K562 (cell line): ENCODE measurements around the gene HKDC1. TPM values are rescaled to one million over a fixed set of nuclear protein-coding genes. Genes with fewer than 3 reads are reported as not detected.

Experiments used
- ATAC-seq: fragments of 200-7000 bp; cut with Tn5 transposase; 3 replicates; pipeline ENCODE4 v1.9.1; 2020; ENCODE audit warnings: moderate library complexity
- BruUV-seq: library from RNA; stranded (reverse); fragments of 400-500 nt; replicated peaks from 2 replicates; lab custom pipeline; 2021; lab: Mats Ljungman, UMichigan
- CTCF ChIA-PET: fragments of 300-600 bp; formaldehyde crosslinking; extraction: SDS; loops from one replicate; lab custom pipeline; 2021; ENCODE audit warnings: low intra/inter-chr PET ratio; lab: Yijun Ruan, JAX
- POLR2A ChIA-PET: fragments of 300-600, 350-650 bp; sonication (Branson Sonifier 250); formaldehyde crosslinking; extraction: SDS; loops from one replicate; lab custom pipeline; 2021; ENCODE audit warnings: antibody characterized with exemption, inconsistent platforms; lab: Yijun Ruan, JAX
- DNase-seq, 4 experiments: peaks; one replicate each; pipeline versions ENCODE4 v3.0.0 to v3.0.0-alpha.2; 2011 to 2018; ENCODE audit warnings: low spot score in 3 of 4, mixed read lengths in 3 of 4; ENCODE audit errors: extremely low read depth in 1 of 4
- FAIRE-seq: peaks from 2 replicates; lab custom pipeline; 2011; peaks lifted over from hg19 to GRCh38; lab: Jason Lieb, UNC
- H2AFZ ChIP-seq: 2 replicates; pipeline ENCODE4 v1.6.0; 2011; ENCODE audit warnings: low read depth, low read length, control low read depth, inconsistent platforms
- H3K27ac ChIP-seq: fragments of 200-600 bp; 3 replicates; pipeline ENCODE4 v1.8.0; 2011; ENCODE audit warnings: low read depth, mild to moderate bottlenecking, control low read depth, inconsistent platforms, low read length, moderate library complexity, mixed read lengths; ENCODE audit errors: extremely low read depth
- H3K27me3 ChIP-seq, 2 experiments: fragments of 300-600 bp in 1 of 2; 2 replicates in 1 of 2; 3 replicates in 1 of 2; pipeline versions ENCODE4 v1.6.0 to v1.8.0; 2011; ENCODE audit warnings: inconsistent platforms in 2 of 2, low read length in 2 of 2, mild to moderate bottlenecking in 1 of 2, mixed read lengths in 1 of 2, moderate library complexity in 1 of 2; ENCODE audit not compliant: control insufficient read depth in 2 of 2, insufficient read depth in 2 of 2
- H3K36me3 ChIP-seq: fragments of 300-600 bp; 3 replicates; pipeline ENCODE4 v1.8.0; 2011; ENCODE audit warnings: mild to moderate bottlenecking, low read length, inconsistent platforms; ENCODE audit not compliant: control insufficient read depth, insufficient read depth
- H3K4me1 ChIP-seq, 2 experiments: fragments of 200-600 bp in 1 of 2; replicated peaks in 1 of 2; 2 replicates in 1 of 2; 3 replicates in 1 of 2; pipeline versions ENCODE4 v1.5.1 to v1.8.0; 2011; ENCODE audit warnings: inconsistent platforms in 2 of 2, low read length in 2 of 2, mild to moderate bottlenecking in 1 of 2, mixed read lengths in 1 of 2, moderate library complexity in 1 of 2; ENCODE audit not compliant: control insufficient read depth in 2 of 2, insufficient read depth in 2 of 2
- H3K4me2 ChIP-seq: 2 replicates; pipeline ENCODE4 v1.6.1; 2011; ENCODE audit warnings: low read length, control low read depth, inconsistent platforms, mixed read lengths; ENCODE audit not compliant: insufficient read depth
- H3K4me3 ChIP-seq: fragments of 200-600 bp; sonication (generic), shearing (Covaris generic); 2 replicates; pipeline ENCODE4 v1.5.1; 2016; ENCODE audit warnings: control low read depth, inconsistent platforms
- H3K79me2 ChIP-seq: fragments of 200-600 bp; 3 replicates; pipeline ENCODE4 v1.8.0; 2011; ENCODE audit warnings: low read length, inconsistent platforms; ENCODE audit not compliant: control insufficient read depth, insufficient read depth
- H3K9ac ChIP-seq, 2 experiments: 2 replicates each; pipeline versions ENCODE4 v1.6.0 to v1.6.1; 2011; ENCODE audit warnings: low read depth in 2 of 2, low read length in 2 of 2, control low read depth in 1 of 2, inconsistent platforms in 1 of 2, mild to moderate bottlenecking in 1 of 2, mixed read lengths in 1 of 2; ENCODE audit not compliant: insufficient read depth in 1 of 2
- H3K9me1 ChIP-seq: one replicate; pipeline ENCODE4 v1.6.0; 2011; ENCODE audit warnings: inconsistent platforms, mild to moderate bottlenecking, low read length, moderate library complexity; ENCODE audit not compliant: control insufficient read depth, insufficient read depth
- H3K9me3 ChIP-seq: replicated peaks from 2 replicates; pipeline ENCODE4 v1.5.1; 2011; ENCODE audit warnings: low read depth, low read length, inconsistent platforms; ENCODE audit not compliant: control insufficient read depth, insufficient read depth
- H4K20me1 ChIP-seq: replicated peaks from 2 replicates; pipeline ENCODE4 v1.6.1; 2011; ENCODE audit warnings: low read length, inconsistent platforms, mixed read lengths; ENCODE audit not compliant: control insufficient read depth, insufficient read depth
- HDAC1 ChIP-seq, 2 experiments: fragments of 450-650 bp; IDR thresholded peaks; 2 replicates each; pipeline ENCODE4 v1.6.1; 2016 to 2017; ENCODE audit warnings: inconsistent platforms in 1 of 2, mild to moderate bottlenecking in 1 of 2, moderate library complexity in 1 of 2
- HMG20B ChIP-seq: fragments of 250-450 bp; sonication (Bioruptor Pico); IDR thresholded peaks from 2 replicates; pipeline ENCODE4 v1.5.0; 2021; ENCODE audit warnings: mild to moderate bottlenecking
- KLF13 ChIP-seq: fragments of 450-650 bp; IDR thresholded peaks from 2 replicates; pipeline ENCODE4 v1.6.1; 2016; ENCODE audit warnings: missing genetic modification characterization, low read depth, mild to moderate bottlenecking, missing compliant biosample characterization, moderate library complexity, borderline replicate concordance
- WGBS: fragments of 100-300 bp; shearing (Covaris generic); methylation state at CpG from one replicate; pipeline ENCODE4 v1.1.6; 2016; ENCODE audit warnings: low coverage, mixed read lengths; ENCODE audit not compliant: insufficient coverage; ENCODE audit errors: missing lambda C conversion rate; 5-methylcytosine and 5-hydroxymethylcytosine counted together
- in situ Hi-C: fragments of 300-500 bp; cut with MboI; formaldehyde crosslinking; loops from 4 replicates; pipeline ENCODE4 v1.15.0; 2018; ENCODE audit warnings: inconsistent platforms, mixed read lengths
- intact Hi-C: fragments of 100-400 bp; cut with micrococcal nuclease; formaldehyde crosslinking; loops from 2 replicates; pipeline ENCODE4 v1.14.2; 2022
- polyA plus RNA-seq, 8 experiments: library from polyadenylated mRNA; depleted of rRNA in 4 of 8; stranded (reverse) in 5 of 8; unstranded in 3 of 8; fragments of >200 nt; fragmentation: Nextera tagmentation in 2 of 8; fragmentation: Illumina TruSeq in 1 of 8; extraction: Ambion mirVana in 2 of 8; extraction: Trizol in 1 of 8; gene quantifications; 2 replicates each; pipeline versions ENCODE4 v1.2.1 to v1.2.3, GENCODE V29; 2011 to 2014; ENCODE audit warnings: inconsistent platforms in 1 of 8, missing spikeins in 1 of 8
- total RNA-seq, 7 experiments: library from RNA; depleted of rRNA in 6 of 7; stranded (reverse); fragments of >200 nt in 6 of 7; fragmentation: Illumina TruSeq in 2 of 7; extraction: Trizol in 2 of 7; gene quantifications; 2 replicates each; pipeline versions ENCODE4 v1.2.1 to v1.2.3, GENCODE V29; 2011 to 2021; ENCODE audit warnings: low replicate concordance in 1 of 7
- TF ChIP-seq, protein P1 (sequence below): sonication (generic); formaldehyde crosslinking; IDR thresholded peaks from 2 replicates; pipeline ENCODE4 v1.8.1; 2023; ENCODE audit warnings: mild to moderate bottlenecking, missing genetic modification reagents
- TF ChIP-seq, protein P2 (sequence below): sonication (generic); formaldehyde crosslinking; IDR thresholded peaks from 2 replicates; pipeline ENCODE4 v1.8.0; 2022; ENCODE audit warnings: mild to moderate bottlenecking, missing genetic modification reagents

HKDC1 gene
- total and polyA plus RNA-seq, 9 of the 15 experiments (the other 6 are each of a cell fraction or from before 2014, with no cell fraction given), result 0.04 to 0.22 (median 0.11) TPM; not detected in 5

DNA sequence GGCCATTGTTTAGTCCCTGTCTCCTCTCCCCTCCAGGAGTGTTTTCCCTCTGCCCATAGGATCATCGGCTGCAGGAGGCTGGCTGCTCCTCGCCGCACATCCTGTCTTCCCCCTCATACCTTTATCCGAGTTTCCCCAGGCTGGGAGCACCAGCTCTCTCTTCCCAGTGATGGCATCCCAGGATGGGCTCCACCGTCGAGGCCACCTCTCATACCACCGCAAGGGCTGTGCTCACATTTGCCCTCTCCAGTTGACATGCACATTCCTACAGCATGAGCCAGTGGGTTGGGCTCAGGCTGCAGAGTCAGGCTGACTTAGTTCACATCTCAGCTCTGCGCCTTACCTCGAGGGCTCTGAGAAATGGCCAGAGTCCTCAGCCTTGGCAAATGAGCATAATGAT, 12.1 kb downstream of the HKDC1 start:
- in situ Hi-C loops, result loop anchor here (5.0 to 25.0 kb wide), 3 partner anchors 240 to 405 kb away; partner anchors contain the start of gene FAM241B
- intact Hi-C loops, result loop anchor here (10.0 kb wide), 1 partner anchor 403 kb away; the partner anchor contains the start of gene FAM241B
- peaks cover 8 to 14% of the 10 kb centered on the region in 2 experiments for H3K4me1 ChIP-seq
- H2AFZ ChIP-seq, result no peak overlapping the region
- H3K36me3 ChIP-seq, result no peaks in the 10 kb centered on the region
- DNase-seq (no peak), FAIRE-seq (no peak), ATAC-seq (no peak)
- WGBS, result 46% methylated on average over 9 of the region's 9 CpGs
- no peaks in the 10 kb centered on the region for H3K9me3 ChIP-seq
- no peak overlapping the region for H3K4me2 ChIP-seq
- H3K79me2 ChIP-seq, result no peaks in the 10 kb centered on the region
- no peaks in the 10 kb centered on the region for H3K9me1 ChIP-seq
- ChIA-PET POLR2A (interaction anchor here (0.6 kb wide), 1 partner anchor 161 kb away, joined by 3 read pairs; no protein-coding TSS in a partner anchor), CTCF (no interaction called here)
- H3K9ac ChIP-seq, result 0 out of 4 replicates have a peak overlapping the region, but pooled peaks of 1 of the 2 experiments have one; percentile 10
- no peak for TF ChIP-seq HMG20B (CRISPR knock-in tag)
- no peak for TF ChIP-seq KLF13 (tag)
- no peak for TF ChIP-seq HDAC1 (IDR thresholded peaks at IDR 0.05)
- TF ChIP-seq, protein P1, sequence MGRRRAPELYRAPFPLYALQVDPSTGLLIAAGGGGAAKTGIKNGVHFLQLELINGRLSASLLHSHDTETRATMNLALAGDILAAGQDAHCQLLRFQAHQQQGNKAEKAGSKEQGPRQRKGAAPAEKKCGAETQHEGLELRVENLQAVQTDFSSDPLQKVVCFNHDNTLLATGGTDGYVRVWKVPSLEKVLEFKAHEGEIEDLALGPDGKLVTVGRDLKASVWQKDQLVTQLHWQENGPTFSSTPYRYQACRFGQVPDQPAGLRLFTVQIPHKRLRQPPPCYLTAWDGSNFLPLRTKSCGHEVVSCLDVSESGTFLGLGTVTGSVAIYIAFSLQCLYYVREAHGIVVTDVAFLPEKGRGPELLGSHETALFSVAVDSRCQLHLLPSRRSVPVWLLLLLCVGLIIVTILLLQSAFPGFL (CRISPR knock-in tag), result no peak
- TF ChIP-seq, protein P2, sequence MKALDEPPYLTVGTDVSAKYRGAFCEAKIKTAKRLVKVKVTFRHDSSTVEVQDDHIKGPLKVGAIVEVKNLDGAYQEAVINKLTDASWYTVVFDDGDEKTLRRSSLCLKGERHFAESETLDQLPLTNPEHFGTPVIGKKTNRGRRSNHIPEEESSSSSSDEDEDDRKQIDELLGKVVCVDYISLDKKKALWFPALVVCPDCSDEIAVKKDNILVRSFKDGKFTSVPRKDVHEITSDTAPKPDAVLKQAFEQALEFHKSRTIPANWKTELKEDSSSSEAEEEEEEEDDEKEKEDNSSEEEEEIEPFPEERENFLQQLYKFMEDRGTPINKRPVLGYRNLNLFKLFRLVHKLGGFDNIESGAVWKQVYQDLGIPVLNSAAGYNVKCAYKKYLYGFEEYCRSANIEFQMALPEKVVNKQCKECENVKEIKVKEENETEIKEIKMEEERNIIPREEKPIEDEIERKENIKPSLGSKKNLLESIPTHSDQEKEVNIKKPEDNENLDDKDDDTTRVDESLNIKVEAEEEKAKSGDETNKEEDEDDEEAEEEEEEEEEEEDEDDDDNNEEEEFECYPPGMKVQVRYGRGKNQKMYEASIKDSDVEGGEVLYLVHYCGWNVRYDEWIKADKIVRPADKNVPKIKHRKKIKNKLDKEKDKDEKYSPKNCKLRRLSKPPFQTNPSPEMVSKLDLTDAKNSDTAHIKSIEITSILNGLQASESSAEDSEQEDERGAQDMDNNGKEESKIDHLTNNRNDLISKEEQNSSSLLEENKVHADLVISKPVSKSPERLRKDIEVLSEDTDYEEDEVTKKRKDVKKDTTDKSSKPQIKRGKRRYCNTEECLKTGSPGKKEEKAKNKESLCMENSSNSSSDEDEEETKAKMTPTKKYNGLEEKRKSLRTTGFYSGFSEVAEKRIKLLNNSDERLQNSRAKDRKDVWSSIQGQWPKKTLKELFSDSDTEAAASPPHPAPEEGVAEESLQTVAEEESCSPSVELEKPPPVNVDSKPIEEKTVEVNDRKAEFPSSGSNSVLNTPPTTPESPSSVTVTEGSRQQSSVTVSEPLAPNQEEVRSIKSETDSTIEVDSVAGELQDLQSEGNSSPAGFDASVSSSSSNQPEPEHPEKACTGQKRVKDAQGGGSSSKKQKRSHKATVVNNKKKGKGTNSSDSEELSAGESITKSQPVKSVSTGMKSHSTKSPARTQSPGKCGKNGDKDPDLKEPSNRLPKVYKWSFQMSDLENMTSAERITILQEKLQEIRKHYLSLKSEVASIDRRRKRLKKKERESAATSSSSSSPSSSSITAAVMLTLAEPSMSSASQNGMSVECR, result no peak
- H3K4me3 ChIP-seq, result no peak overlapping the region
- no peaks in the 10 kb centered on the region for H3K27me3 ChIP-seq
- no TSS peak for BruUV-seq
- no peaks in the 10 kb centered on the region for H4K20me1 ChIP-seq
- no peak overlapping the region for H3K27ac ChIP-seq
